ENCODE results near the gene LCTL. TPM values are rescaled to one million over a fixed set of nuclear protein-coding genes. Genes with fewer than 3 reads are reported as not detected.

The LCTL gene
- total and polyA plus RNA-seq, 7 donors = 0.01 TPM; not detected in 6

GRCh38 chr15:66595931-66596545 is 30.2 kb upstream of the LCTL start:
- H3K27me3 ChIP-seq = no peaks in the 10 kb centered on the region
- 29 to 65% methylated on average over 8 of the region's 8 CpGs for WGBS, 2 donors
- intact Hi-C loops (cut with DNase I) = no loop called here
- TF ChIP-seq POLR2A (IDR thresholded peaks at IDR 0.05) (no peak), CTCF (IDR thresholded peaks at IDR 0.05) (no peak), POLR2AphosphoS5 (IDR thresholded peaks at IDR 0.05) (no peak), EP300 (IDR thresholded peaks at IDR 0.05) (no peak)
- H3K4me3 ChIP-seq = no peak overlapping the region
- no peaks in the 10 kb centered on the region for H3K4me1 ChIP-seq
- no peaks in the 10 kb centered on the region for H3K9me3 ChIP-seq
- H3K36me3 ChIP-seq = no peaks in the 10 kb centered on the region
- H3K27ac ChIP-seq = no peak overlapping the region
- no peak for DNase-seq

GRCh38 chr15:66595332-66595731 is 29.5 kb upstream of the LCTL start:
- H3K9me3 ChIP-seq = no peaks in the 10 kb centered on the region
- no peak overlapping the region for H3K4me3 ChIP-seq
- TF ChIP-seq EP300 (IDR thresholded peaks at IDR 0.05) = no peak
- no peak for TF ChIP-seq POLR2AphosphoS5 (IDR thresholded peaks at IDR 0.05)
- TF ChIP-seq CTCF (IDR thresholded peaks at IDR 0.05) = no peak
- TF ChIP-seq POLR2A (IDR thresholded peaks at IDR 0.05) = no peak
- H3K36me3 ChIP-seq = no peaks in the 10 kb centered on the region
- intact Hi-C loops (cut with DNase I) = no loop called here
- H3K27me3 ChIP-seq = no peaks in the 10 kb centered on the region
- DNase-seq = no peak
- no peaks in the 10 kb centered on the region for H3K4me1 ChIP-seq
- no peak overlapping the region for H3K27ac ChIP-seq

- H3K27me3 ChIP-seq = no peaks in the 10 kb centered on the region
- H3K9me3 ChIP-seq = no peaks in the 10 kb centered on the region
- 86 to 89% methylated on average over 5 of the region's 5 CpGs for WGBS, 2 donors
- no peak overlapping the region for H3K4me3 ChIP-seq
- no peaks in the 10 kb centered on the region for H3K36me3 ChIP-seq
- no peak overlapping the region for H3K27ac ChIP-seq
- intact Hi-C loops (cut with DNase I) = no loop called here
- DNase-seq = no peak
- TF ChIP-seq POLR2A (IDR thresholded peaks at IDR 0.05) = no peak
- TF ChIP-seq CTCF (IDR thresholded peaks at IDR 0.05) = no peak
- TF ChIP-seq EP300 (IDR thresholded peaks at IDR 0.05) = no peak
- TF ChIP-seq POLR2AphosphoS5 (IDR thresholded peaks at IDR 0.05) = no peak
- H3K4me1 ChIP-seq = no peaks in the 10 kb centered on the region
Observed at GRCh38 chr15:66594836-66595235, 29.0 kb upstream of the LCTL start.

GRCh38 chr15:66594344-66594743 is 28.5 kb upstream of the LCTL start:
- WGBS, 2 donors = 86 to 87% methylated on average over 10 of the region's 10 CpGs
- intact Hi-C loops (cut with DNase I) = no loop called here
- H3K27me3 ChIP-seq = no peaks in the 10 kb centered on the region

More at GRCh38 chr15:66594344-66594743, 28.5 kb upstream of the LCTL start:
- no peak for DNase-seq
- TF ChIP-seq POLR2A (IDR thresholded peaks at IDR 0.05) = no peak
- TF ChIP-seq EP300 (IDR thresholded peaks at IDR 0.05) = no peak
- no peak for TF ChIP-seq POLR2AphosphoS5 (IDR thresholded peaks at IDR 0.05)
- no peak for TF ChIP-seq CTCF (IDR thresholded peaks at IDR 0.05)
- H3K4me3 ChIP-seq = no peak overlapping the region
- H3K36me3 ChIP-seq = no peaks in the 10 kb centered on the region
- H3K27ac ChIP-seq = no peak overlapping the region
- no peaks in the 10 kb centered on the region for H3K9me3 ChIP-seq
- no peaks in the 10 kb centered on the region for H3K4me1 ChIP-seq

All from sigmoid colon (tissue), 7 donors.